Measurements from ENCODE around the gene RGS19. TPM values are rescaled to one million over a fixed set of nuclear protein-coding genes. Genes with fewer than 3 reads are reported as not detected.

RGS19 gene
- total and polyA plus RNA-seq, 2 of the 8 experiments (the other 6 are each of a cell fraction or from before 2014, with no cell fraction given) = 12.7 to 16.8 TPM

DNA sequence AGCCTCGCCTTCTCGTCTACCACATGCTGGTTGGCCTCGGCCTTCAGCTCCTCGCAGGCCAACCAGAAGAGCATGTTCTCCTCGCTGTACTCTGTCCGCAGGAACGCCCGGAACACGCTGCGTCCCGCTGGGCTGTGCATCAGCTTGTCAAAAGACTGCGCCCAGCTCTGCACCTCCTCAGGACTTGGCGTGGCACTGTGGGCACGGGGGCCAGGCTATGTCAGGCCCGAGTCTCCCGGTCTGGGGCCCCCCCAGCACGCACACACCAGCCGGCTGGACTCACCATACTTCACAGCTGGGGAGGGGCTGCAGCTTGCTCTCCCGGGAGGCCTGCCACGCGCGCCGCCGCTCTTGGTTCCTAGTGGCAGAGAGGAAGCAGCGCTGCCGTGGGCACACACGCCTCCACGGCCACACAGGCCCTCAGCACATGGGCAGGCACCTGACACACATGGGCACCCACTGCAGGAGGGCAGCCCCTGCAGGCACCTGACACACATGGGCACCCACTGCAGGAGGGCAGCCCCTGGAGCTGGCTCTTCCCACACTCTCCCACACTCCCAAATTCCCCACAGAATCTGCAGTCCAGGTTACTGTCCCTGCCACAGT, 5.0 kb downstream of the RGS19 start:
- Histone ChIP-seq H3K4ac (replicated peaks; ENCODE audit: insufficient read length, low read depth, low read length) (no peak overlapping the region), H3K4me3 (ENCODE audit: extremely low read depth in 1 of 4, insufficient read depth in 2 of 4, low read depth in 3 of 4, low read length in 4 of 4) (no peak overlapping the region), H4K5ac (ENCODE audit: insufficient read length, low read depth, low read length) (no peak overlapping the region), H4K20me1 (replicated peaks in 1 of 2; ENCODE audit: control insufficient read depth in 1 of 2, insufficient read depth in 2 of 2, low read length in 2 of 2) (peaks cover 0 to 8% of the 10 kb centered on the region in 2 experiments), H3K79me2 (ENCODE audit: control insufficient read depth in 1 of 2, insufficient read depth in 2 of 2, low read length in 2 of 2) (no peaks in the 10 kb centered on the region), H2BK120ac (replicated peaks; ENCODE audit: low read depth, low read length) (no peak overlapping the region), H3K56ac (replicated peaks; ENCODE audit: insufficient read length, low read depth, low read length) (no peak overlapping the region), H3K14ac (ENCODE audit: insufficient read length) (no peak overlapping the region), H3K79me1 (ENCODE audit: low read depth, low read length) (0 out of 2 replicates have a peak, but pooled peaks cover 3% of the 10 kb centered on the region), H3K9me3 (ENCODE audit: insufficient read depth in 2 of 2, low read depth in 1 of 2, low read length in 1 of 2) (no peaks in the 10 kb centered on the region), H3K18ac (ENCODE audit: extremely low read depth, low read length) (no peak overlapping the region), H3K23me2 (ENCODE audit: low read depth, low read length) (peaks cover 4% of the 10 kb centered on the region; the same call in 1 of the 2 replicates), H4K8ac (ENCODE audit: extremely low read depth, insufficient read depth, low read length) (no peak overlapping the region), H4K91ac (replicated peaks; ENCODE audit: insufficient read length, low read length) (no peak overlapping the region), H2AK5ac (ENCODE audit: low read depth, low read length) (no peak overlapping the region), H2BK5ac (ENCODE audit: low read depth, low read length) (no peak overlapping the region), H3K27me3 (replicated peaks in 1 of 4; ENCODE audit: control insufficient read depth in 3 of 4, extremely low read depth in 1 of 4, insufficient read depth in 3 of 4, low read length in 3 of 4) (no peaks in the 10 kb centered on the region), H2BK12ac (ENCODE audit: low read depth, low read length) (0 out of 2 replicates have a peak overlapping the region, but pooled peaks have one; percentile 3), H2AFZ (ENCODE audit: low read length) (no peak overlapping the region), H3K4me2 (ENCODE audit: insufficient read depth in 1 of 2, low read depth in 2 of 2, low read length in 2 of 2) (no peak overlapping the region), H3K4me1 (replicated peaks in 1 of 4; ENCODE audit: control insufficient read depth in 3 of 4, insufficient read depth in 4 of 4, low read length in 3 of 4) (peaks cover 0 to 17% (median 8%) of the 10 kb centered on the region in 4 experiments; a peak in 4 of 7 replicates), H2BK15ac (ENCODE audit: low read length) (no peak overlapping the region), H3K23ac (ENCODE audit: insufficient read length) (no peak overlapping the region), H3K27ac (ENCODE audit: low read depth, low read length) (no peak overlapping the region), H2BK20ac (ENCODE audit: low read length) (no peak overlapping the region), H3K36me3 (ENCODE audit: control insufficient read depth in 2 of 4, insufficient read depth in 4 of 4, low read length in 3 of 4) (peaks cover 0 to 8% (median 3%) of the 10 kb centered on the region in 4 experiments; a peak in 3 of 8 replicates), H3K9ac (replicated peaks in 1 of 4; ENCODE audit: extremely low read depth in 1 of 4, low read depth in 3 of 4, low read length in 3 of 4) (no peak overlapping the region)
- POLR2A ChIA-PET (ENCODE audit: partially characterized antibody) = interaction anchor here (1.0 to 1.6 kb wide), 3 partner anchors 9 to 38 kb away, joined by 3 to 5 read pairs (median 4); no protein-coding TSS in a partner anchor
- CTCF ChIA-PET (ENCODE audit: partially characterized antibody) = interaction anchor here (0.6 to 0.9 kb wide), 3 partner anchors 20 to 137 kb away, joined by 3 to 5 read pairs (median 3); no protein-coding TSS in a partner anchor
- FAIRE-seq (no peak), DNase-seq (ENCODE audit: low read depth in 1 of 2, low spot score in 2 of 2) (no peak)
- 93% methylated on average over 26 of the region's 28 CpGs; no CpG with 5 or more reads in 1 of the 2 experiments for WGBS, 2 experiments (ENCODE audit: extremely low coverage in 1 of 2, insufficient coverage in 1 of 2, insufficient read length in 1 of 2, insufficient replicate concordance in 2 of 2, low coverage in 1 of 2, low lambda C conversion rate in 2 of 2, missing lambda C conversion rate in 1 of 2)
- TF ChIP-seq POLR2AphosphoS5 (IDR thresholded peaks at IDR 0.05; ENCODE audit: low read depth, low read length) (no peak), TAF7 (optimal IDR thresholded peaks at IDR 0.05; ENCODE audit: borderline replicate concordance, low read depth, low read length) (no peak), SIX5 (IDR thresholded peaks at IDR 0.05; ENCODE audit: low read depth, low read length) (no peak), ATF2 (IDR thresholded peaks at IDR 0.05; ENCODE audit: low read length) (no peak), TBP (IDR thresholded peaks at IDR 0.05; ENCODE audit: low read depth, low read length) (no peak), EZH2 (IDR thresholded peaks at IDR 0.05; ENCODE audit: low read depth, low read length, severe bottlenecking) (no peak), PHF8 (conservative IDR thresholded peaks at IDR 0.05; ENCODE audit: low read depth, low read length) (no peak), SIRT6 (IDR thresholded peaks at IDR 0.05; ENCODE audit: low read length) (no peak), KDM1A (IDR thresholded peaks at IDR 0.05; ENCODE audit: borderline replicate concordance, low read length) (no peak), HDAC6 (IDR thresholded peaks at IDR 0.05; ENCODE audit: low read depth, low read length) (no peak)
- TF ChIP-seq, protein P1, sequence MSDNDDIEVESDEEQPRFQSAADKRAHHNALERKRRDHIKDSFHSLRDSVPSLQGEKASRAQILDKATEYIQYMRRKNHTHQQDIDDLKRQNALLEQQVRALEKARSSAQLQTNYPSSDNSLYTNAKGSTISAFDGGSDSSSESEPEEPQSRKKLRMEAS (IDR thresholded peaks at IDR 0.05) = no peak
